ENCODE results near the gene IL3.
A peak's percentile ranks its signal among the peaks of the same experiment; 100 is the strongest.

Gene IL3

GRCh38 chr5:132074091-132074771 lies 13.8 kb downstream of the IL3 start:
- DNase-seq = no peak

- peak; percentile 34 for DNase-seq
Measured at GRCh38 chr5:132074772-132075718, 14.6 kb downstream of the IL3 start.

GRCh38 chr5:132075719-132076077 lies 15.2 kb downstream of the IL3 start:
- DNase-seq = no peak

GRCh38 chr5:132076202-132076830 lies 15.9 kb downstream of the IL3 start:
- DNase-seq = no peak

GRCh38 chr5:132076983-132077382 lies 16.5 kb downstream of the IL3 start:
- no peak for DNase-seq

- no peak for DNase-seq
Measured at GRCh38 chr5:132079081-132079480, 18.6 kb downstream of the IL3 start.

GRCh38 chr5:132079619-132080018 lies 19.2 kb downstream of the IL3 start:
- no peak for DNase-seq

- DNase-seq = no peak
Measured at GRCh38 chr5:132080595-132080994, 20.1 kb downstream of the IL3 start.

- DNase-seq = no peak
Measured at GRCh38 chr5:132081458-132081857, 21.0 kb downstream of the IL3 start.

- no peak for DNase-seq
Measured at GRCh38 chr5:132082329-132083023, 22.0 kb downstream of the IL3 start.

- peak; percentile 57 for DNase-seq
Measured at GRCh38 chr5:132083071-132083678, 22.7 kb downstream of the IL3 start.

GRCh38 chr5:132085686-132086085 lies 25.2 kb downstream of the IL3 start:
- DNase-seq = no peak

GRCh38 chr5:132086277-132086794 lies 25.9 kb downstream of the IL3 start:
- DNase-seq = no peak

- DNase-seq = no peak
Measured at GRCh38 chr5:132087176-132087575, 26.7 kb downstream of the IL3 start.

- no peak for DNase-seq
Measured at GRCh38 chr5:132087661-132088060, 27.2 kb downstream of the IL3 start.

GRCh38 chr5:132089363-132089762 lies 28.9 kb downstream of the IL3 start:
- DNase-seq = no peak

GRCh38 chr5:132090107-132090506 lies 29.7 kb downstream of the IL3 start:
- peak; percentile 4 for DNase-seq

GRCh38 chr5:132093271-132093670 lies 32.8 kb downstream of the IL3 start:
- no peak for DNase-seq

- no peak for DNase-seq
Measured at GRCh38 chr5:132094393-132095076, 34.1 kb downstream of the IL3 start.

- DNase-seq = no peak
Measured at GRCh38 chr5:132095077-132095410, 34.6 kb downstream of the IL3 start.

- no peak for DNase-seq
Measured at GRCh38 chr5:132095424-132095972, 35.0 kb downstream of the IL3 start.

GRCh38 chr5:132096904-132097303 lies 36.4 kb downstream of the IL3 start:
- no peak for DNase-seq

Measured in stimulated activated CD4-positive, alpha-beta T cell treated with anti-CD3 and anti-CD28 coated beads, Interleukin-4, amount 100 ng/mL, for 24 hours (primary cell).